GM12878 (cell line): ENCODE measurements around the gene TEX22. TPM values are rescaled to one million over a fixed set of nuclear protein-coding genes. Genes with fewer than 3 reads are reported as not detected.

ENCODE experiments used
- ATAC-seq: fragments of 200-7000 bp; cut with Tn5 transposase; 3 replicates; pipeline ENCODE4 v1.9.1; 2020; ENCODE audit warnings: mild to moderate bottlenecking, moderate library complexity
- BruUV-seq: library from RNA; stranded (reverse); fragments of 400-500 nt; replicated peaks from 2 replicates; lab custom pipeline; 2021; lab: Mats Ljungman, UMichigan
- CTCF ChIA-PET: fragments of 300-600 bp; sonication (Branson Sonifier 250); formaldehyde crosslinking; extraction: SDS; loops from one replicate; lab custom pipeline; 2021; ENCODE audit warnings: inconsistent platforms; lab: Yijun Ruan, JAX
- POLR2A ChIA-PET: fragments of 350-600 bp; formaldehyde crosslinking; extraction: SDS; loops from one replicate; lab custom pipeline; 2021; ENCODE audit warnings: inconsistent platforms; lab: Charles Lee
- RAD21 ChIA-PET: fragments of 300-600 bp; sonication (Branson Sonifier 250); formaldehyde crosslinking; loops from one replicate; lab custom pipeline; 2023; ENCODE audit warnings: antibody characterized with exemption; ENCODE audit not compliant: unreplicated experiment; lab: Charles Lee
- SMC1A ChIA-PET: fragments of 300-600 bp; sonication (Branson Sonifier 250); formaldehyde crosslinking; loops from one replicate; lab custom pipeline; 2023; ENCODE audit not compliant: unreplicated experiment, uncharacterized antibody; lab: Charles Lee
- DNase-seq: peaks from one replicate; pipeline ENCODE4 v3.0.0-alpha.2; 2011; ENCODE audit warnings: low read depth, low spot score
- FAIRE-seq: peaks from 3 replicates; lab custom pipeline; 2011; peaks lifted over from hg19 to GRCh38; lab: Jason Lieb, UNC
- H2AFZ ChIP-seq: 2 replicates; pipeline ENCODE4 v1.6.0; 2011; ENCODE audit warnings: low read depth, low read length, control low read depth; ENCODE audit not compliant: control insufficient read depth
- H3K27ac ChIP-seq: 2 replicates; pipeline ENCODE4 v1.5.1; 2011; ENCODE audit warnings: control low read depth; ENCODE audit not compliant: control insufficient read depth, insufficient read depth
- H3K27me3 ChIP-seq, 2 experiments: replicated peaks in 1 of 2; 2 replicates each; pipeline versions ENCODE4 v1.6.0 to v1.6.1; 2011; ENCODE audit warnings: low read length in 1 of 2; ENCODE audit not compliant: control insufficient read depth in 2 of 2, insufficient read depth in 2 of 2
- H3K36me3 ChIP-seq, 2 experiments: 2 replicates each; pipeline ENCODE4 v1.5.1; 2011; ENCODE audit warnings: low read length in 1 of 2; ENCODE audit not compliant: control insufficient read depth in 2 of 2, insufficient read depth in 2 of 2
- H3K4me1 ChIP-seq: 2 replicates; pipeline ENCODE4 v1.6.1; 2011; ENCODE audit warnings: mild to moderate bottlenecking, low read length, moderate library complexity, mixed read lengths; ENCODE audit not compliant: control insufficient read depth, insufficient read depth
- H3K4me2 ChIP-seq: 2 replicates; pipeline ENCODE4 v1.6.0; 2011; ENCODE audit warnings: control low read depth; ENCODE audit not compliant: control insufficient read depth, insufficient read depth
- H3K4me3 ChIP-seq: fragments of 200-600 bp; sonication (generic); 2 replicates; pipeline ENCODE4 v1.5.1; 2016
- H3K79me2 ChIP-seq: 2 replicates; pipeline ENCODE4 v1.6.0; 2011; ENCODE audit warnings: low read length; ENCODE audit not compliant: control insufficient read depth, insufficient read depth
- H3K9ac ChIP-seq: 2 replicates; pipeline ENCODE4 v1.8.0; 2011; ENCODE audit warnings: low read length, control low read depth, mixed read lengths; ENCODE audit not compliant: control insufficient read depth, insufficient read depth
- H3K9me3 ChIP-seq: replicated peaks from 3 replicates; pipeline ENCODE4 v1.5.1; 2011; ENCODE audit warnings: mild to moderate bottlenecking, low read length; ENCODE audit not compliant: control insufficient read depth, insufficient read depth
- H4K20me1 ChIP-seq: 2 replicates; pipeline ENCODE4 v1.6.0; 2011; ENCODE audit not compliant: control insufficient read depth, insufficient read depth
- IKZF2 ChIP-seq, 2 experiments: fragments of 450-650 bp; IDR thresholded peaks; 2 replicates each; pipeline ENCODE4 v1.6.1; 2017; ENCODE audit warnings: mild to moderate bottlenecking in 2 of 2, moderate library complexity in 2 of 2
- IRF3 ChIP-seq: fragments of 450-650 bp; IDR thresholded peaks from 2 replicates; pipeline ENCODE4 v1.6.1; 2014; ENCODE audit warnings: mild to moderate bottlenecking
- MTA2 ChIP-seq: fragments of 450-650 bp; IDR thresholded peaks from 2 replicates; pipeline ENCODE4 v1.6.1; 2016; ENCODE audit warnings: low read depth, mild to moderate bottlenecking, moderate library complexity
- RAD21 ChIP-seq: IDR thresholded peaks from 2 replicates; pipeline ENCODE4 v1.6.1; 2011; ENCODE audit warnings: mild to moderate bottlenecking, low read depth, low read length, moderate library complexity; ENCODE audit not compliant: insufficient read depth
- RAD51 ChIP-seq: fragments of 450-650 bp; IDR thresholded peaks from 2 replicates; pipeline ENCODE4 v1.6.1; 2016; ENCODE audit warnings: moderate library complexity, mild to moderate bottlenecking, inconsistent platforms
- TCF7 ChIP-seq: IDR thresholded peaks from 2 replicates; pipeline ENCODE4 v1.6.1; 2014; ENCODE audit warnings: antibody characterized with exemption, borderline replicate concordance
- ZNF217 ChIP-seq: fragments of 450-650 bp; IDR thresholded peaks from 2 replicates; pipeline ENCODE4 v1.6.1; 2017; ENCODE audit warnings: antibody characterized with exemption, mild to moderate bottlenecking
- ZNF622 ChIP-seq: fragments of 450-650 bp; IDR thresholded peaks from 2 replicates; pipeline ENCODE4 v1.6.1; 2017; ENCODE audit warnings: mild to moderate bottlenecking, inconsistent platforms
- WGBS: methylation state at CpG from one replicate; pipeline ENCODE4 v1.1.6; 2016; ENCODE audit warnings: low lambda C conversion rate; ENCODE audit not compliant: insufficient replicate concordance, insufficient coverage; ENCODE audit errors: missing lambda C conversion rate; 5-methylcytosine and 5-hydroxymethylcytosine counted together
- in situ Hi-C: fragments of 300-500 bp; cut with MboI; formaldehyde crosslinking; loops from 9 replicates; pipeline ENCODE4 v1.14.3; 2018; ENCODE audit warnings: mixed read lengths
- intact Hi-C: fragments of 100-400 bp; cut with micrococcal nuclease; formaldehyde crosslinking; loops from one replicate; pipeline ENCODE4 v1.14.2; 2022; ENCODE audit not compliant: unreplicated experiment
- polyA plus RNA-seq, 11 experiments: library from polyadenylated mRNA; depleted of rRNA in 4 of 11; unstranded in 6 of 11; stranded (reverse) in 5 of 11; fragments of >200 nt; fragmentation: Nextera tagmentation in 4 of 11; fragmentation: Illumina TruSeq in 1 of 11; extraction: Ambion mirVana in 4 of 11; extraction: Trizol in 1 of 11; gene quantifications; 1 replicate in 1 of 11; 2 replicates in 10 of 11; pipeline versions ENCODE4 v1.2.1 to v1.2.3, GENCODE V29; 2011 to 2016; ENCODE audit warnings: inconsistent platforms in 2 of 11, missing spikeins in 2 of 11, low read depth in 1 of 11
- total RNA-seq, 4 experiments: library from RNA; depleted of rRNA in 3 of 4; stranded (reverse); fragments of >200 nt in 3 of 4; fragmentation: Illumina TruSeq in 1 of 4; extraction: Trizol in 1 of 4; gene quantifications; 2 replicates each; pipeline versions ENCODE4 v1.2.1 to v1.2.3, GENCODE V29; 2013 to 2021

Gene TEX22
- total and polyA plus RNA-seq, 10 of the 15 experiments (the other 5 are each of a cell fraction or from before 2014, with no cell fraction given), result 0.02 to 4.0 (median 0.63) TPM; not detected in 1

GRCh38 chr14:105412771-105413543, 14.6 kb downstream of the TEX22 start:
- Histone ChIP-seq H3K27ac (no peak overlapping the region), H3K36me3 (no peaks in the 10 kb centered on the region), H3K9me3 (no peaks in the 10 kb centered on the region), H2AFZ (no peak overlapping the region), H3K4me1 (no peaks in the 10 kb centered on the region), H4K20me1 (no peaks in the 10 kb centered on the region), H3K79me2 (no peaks in the 10 kb centered on the region)
- 34% methylated on average over 8 of the region's 8 CpGs for WGBS
- ChIA-PET SMC1A (interaction anchor here (1.8 kb wide), 1 partner anchor 10 kb away, joined by 5 read pairs; no protein-coding TSS in a partner anchor), RAD21 (no interaction called here), CTCF (interaction anchor here (1.4 kb wide), 1 partner anchor 41 kb away, joined by 5 read pairs; no protein-coding TSS in a partner anchor), POLR2A (interaction anchor here (0.6 kb wide), 1 partner anchor 153 kb away, joined by 3 read pairs; no protein-coding TSS in a partner anchor)
- in situ Hi-C loops, result no loop called here
- FAIRE-seq, result no peak
- TF ChIP-seq ZNF622, result no peak
- TF ChIP-seq IRF3, result no peak
- no peak for TF ChIP-seq ZNF217
- no peak for TF ChIP-seq RAD51
- TF ChIP-seq IKZF2 (IDR thresholded peaks at IDR 0.05), result no peak
- TF ChIP-seq MTA2, result no peak
- TF ChIP-seq RAD21, result no peak
- TF ChIP-seq TCF7, result no peak
- TF ChIP-seq, all 136 proteins: peak for 0
- Histone ChIP-seq H3K9ac (no peak overlapping the region), H3K4me3 (no peak overlapping the region), H3K4me2 (no peak overlapping the region), H3K27me3 (peaks cover 7 to 10% of the 10 kb centered on the region in 2 experiments; a peak in 3 of 4 replicates)
- ATAC-seq (no peak), DNase-seq (no peak)
- no TSS peak for BruUV-seq
- intact Hi-C loops, result no loop called here
